Esophagus muscularis mucosa (tissue), 4 donors: ENCODE results near the gene ABTB2. TPM values are rescaled to one million over a fixed set of nuclear protein-coding genes. Genes with fewer than 3 reads are reported as not detected.

Source experiments
- DNase-seq: peaks from one replicate; pipeline ENCODE4 v3.0.0-alpha.2; 2017; ENCODE audit errors: extremely low spot score
- H3K27ac ChIP-seq, 4 donors: fragments of 200-600 bp; sonication (generic); replicated peaks in 1 of 4; 1 replicate in 3 of 4; 2 replicates in 1 of 4; pipeline ENCODE4 v1.5.1; 2016 to 2019; ENCODE audit warnings: mild to moderate bottlenecking in 1 of 4
- H3K27me3 ChIP-seq, 4 donors: fragments of 200-600 bp; sonication (generic); one replicate each; pipeline versions ENCODE4 v1.5.1 to v1.6.0; 2016 to 2019
- H3K36me3 ChIP-seq, 4 donors: fragments of 200-600 bp; sonication (generic); one replicate each; pipeline ENCODE4 v1.5.1; 2016 to 2019
- H3K4me1 ChIP-seq, 4 donors: fragments of 200-600 bp; sonication (generic); one replicate each; pipeline ENCODE4 v1.5.1; 2016 to 2019
- H3K4me3 ChIP-seq, 4 donors: fragments of 200-600 bp; sonication (generic); 1 replicate in 2 of 4; 2 replicates in 2 of 4; pipeline ENCODE4 v1.5.1; 2016 to 2019; ENCODE audit warnings: mild to moderate bottlenecking in 4 of 4, moderate library complexity in 1 of 4
- H3K9me3 ChIP-seq, 4 donors: fragments of 200-600 bp; sonication (generic); 1 replicate in 3 of 4; 2 replicates in 1 of 4; pipeline ENCODE4 v1.5.1; 2016 to 2019
- EP300 ChIP-seq: sonication (generic); formaldehyde crosslinking; IDR thresholded peaks from one replicate; pipeline ENCODE4 v1.6.1; 2017; ENCODE audit warnings: antibody characterized with exemption
- POLR2A ChIP-seq: fragments of 450-650 bp; IDR thresholded peaks from one replicate; pipeline ENCODE4 v1.6.1; 2017; ENCODE audit warnings: antibody characterized with exemption, moderate library complexity, mild to moderate bottlenecking, low read depth
- POLR2AphosphoS5 ChIP-seq, 2 donors: sonication (generic); formaldehyde crosslinking; IDR thresholded peaks; one replicate each; pipeline ENCODE4 v1.6.1; 2017; ENCODE audit warnings: antibody characterized with exemption in 2 of 2
- WGBS: methylation state at CpG from one replicate; pipeline ENCODE4 v1.1.5; 2018; 5-methylcytosine and 5-hydroxymethylcytosine counted together
- intact Hi-C: fragments of 100-400 bp; cut with DNase I; formaldehyde crosslinking; loops from one replicate; pipeline ENCODE4 v1.15.1; 2023
- total RNA-seq, 4 donors: library from RNA; depleted of rRNA; stranded (reverse); fragments of >200 nt; gene quantifications; one replicate each; pipeline versions ENCODE4 v1.1.0 to v1.2.1, GENCODE V29; 2016
- TF ChIP-seq, protein P1 (sequence below), 3 experiments: fragments of 200-600 bp in 2 of 3; fragments of 450-650 bp in 1 of 3; sonication (generic) in 2 of 3; IDR thresholded peaks; one replicate each; pipeline ENCODE4 v1.5.1; 2017 to 2019; ENCODE audit warnings: antibody characterized with exemption in 3 of 3, mild to moderate bottlenecking in 2 of 3, moderate library complexity in 1 of 3

ABTB2 gene
- total RNA-seq, 4 donors from 2014 or later: 5.0 to 8.0 (median 7.2) TPM

DNA sequence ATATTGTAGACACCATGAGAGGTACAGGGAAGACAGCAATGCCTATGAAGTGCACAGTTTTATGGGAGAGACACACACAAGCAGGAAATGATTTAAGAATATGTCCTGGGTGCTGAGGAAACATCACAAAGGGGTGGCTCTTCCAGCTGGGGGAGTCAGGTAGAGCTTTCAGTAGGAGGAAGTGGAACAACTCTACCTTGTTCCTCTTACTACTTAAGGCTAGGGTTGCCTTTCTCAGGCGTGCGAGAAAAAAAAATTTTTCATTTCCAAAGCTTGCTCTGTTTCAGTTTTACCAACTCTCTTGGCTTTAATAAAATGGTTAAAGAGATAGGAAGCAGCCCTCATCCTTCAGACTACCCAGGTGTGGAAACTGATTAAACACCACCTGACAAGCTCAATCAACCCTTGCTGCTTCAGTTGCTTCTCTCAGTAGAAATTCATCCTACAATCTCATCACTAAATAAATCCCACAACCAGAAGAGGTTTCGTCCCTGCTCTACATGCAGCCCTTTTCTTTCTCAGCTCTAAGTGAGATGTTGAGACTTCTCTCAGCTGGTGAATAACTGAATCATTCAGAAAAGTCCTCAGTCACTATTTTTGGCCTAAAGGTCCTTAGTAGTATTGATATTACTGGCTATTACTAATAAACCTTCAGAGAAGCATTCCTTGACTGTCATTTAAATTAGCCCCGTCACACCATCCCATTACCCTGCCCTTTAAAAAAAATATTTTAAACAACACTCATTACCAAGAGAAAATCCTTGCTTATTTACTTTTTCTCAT lies 5.9 kb downstream of the ABTB2 start:
- no peak for TF ChIP-seq EP300
- no peak for TF ChIP-seq POLR2AphosphoS5 (IDR thresholded peaks at IDR 0.05)
- TF ChIP-seq, protein P1, sequence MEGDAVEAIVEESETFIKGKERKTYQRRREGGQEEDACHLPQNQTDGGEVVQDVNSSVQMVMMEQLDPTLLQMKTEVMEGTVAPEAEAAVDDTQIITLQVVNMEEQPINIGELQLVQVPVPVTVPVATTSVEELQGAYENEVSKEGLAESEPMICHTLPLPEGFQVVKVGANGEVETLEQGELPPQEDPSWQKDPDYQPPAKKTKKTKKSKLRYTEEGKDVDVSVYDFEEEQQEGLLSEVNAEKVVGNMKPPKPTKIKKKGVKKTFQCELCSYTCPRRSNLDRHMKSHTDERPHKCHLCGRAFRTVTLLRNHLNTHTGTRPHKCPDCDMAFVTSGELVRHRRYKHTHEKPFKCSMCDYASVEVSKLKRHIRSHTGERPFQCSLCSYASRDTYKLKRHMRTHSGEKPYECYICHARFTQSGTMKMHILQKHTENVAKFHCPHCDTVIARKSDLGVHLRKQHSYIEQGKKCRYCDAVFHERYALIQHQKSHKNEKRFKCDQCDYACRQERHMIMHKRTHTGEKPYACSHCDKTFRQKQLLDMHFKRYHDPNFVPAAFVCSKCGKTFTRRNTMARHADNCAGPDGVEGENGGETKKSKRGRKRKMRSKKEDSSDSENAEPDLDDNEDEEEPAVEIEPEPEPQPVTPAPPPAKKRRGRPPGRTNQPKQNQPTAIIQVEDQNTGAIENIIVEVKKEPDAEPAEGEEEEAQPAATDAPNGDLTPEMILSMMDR (IDR thresholded peaks at IDR 0.05): no peak
- TF ChIP-seq POLR2A: no peak
- no peak overlapping the region for H3K27ac ChIP-seq
- H3K27me3 ChIP-seq: peaks cover 0 to 3% (median 0%) of the 10 kb centered on the region in 4 donors
- no peaks in the 10 kb centered on the region for H3K36me3 ChIP-seq
- no peak overlapping the region for H3K4me3 ChIP-seq
- DNase-seq: no peak
- 93% methylated on average over 4 of the region's 4 CpGs for WGBS
- intact Hi-C loops: no loop called here
- H3K9me3 ChIP-seq: no peaks in the 10 kb centered on the region
- H3K4me1 ChIP-seq: peaks cover 25 to 68% (median 59%) of the 10 kb centered on the region in 4 donors

DNA sequence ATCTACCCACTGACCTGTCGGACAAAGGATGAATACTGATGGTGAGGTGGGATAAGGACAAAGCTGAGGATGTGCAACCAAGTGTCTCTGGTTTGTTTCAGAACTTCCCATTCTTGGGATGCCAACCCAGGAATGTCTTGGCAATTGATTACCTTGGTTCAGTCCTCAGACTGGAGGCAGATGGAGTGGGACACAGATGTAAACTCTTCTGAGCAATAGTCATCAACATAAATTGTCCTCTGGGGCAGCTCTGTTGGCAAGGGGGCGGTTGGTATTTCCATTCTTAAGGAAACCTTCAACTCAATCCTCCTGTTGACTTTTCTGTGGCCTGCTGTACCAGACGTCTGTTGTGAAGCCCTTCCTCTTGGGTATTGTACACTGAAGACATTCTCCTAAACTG lies 6.8 kb downstream of the ABTB2 start:
- intact Hi-C loops: no loop called here
- Histone ChIP-seq H3K9me3 (no peaks in the 10 kb centered on the region), H3K36me3 (no peaks in the 10 kb centered on the region), H3K4me3 (no peak overlapping the region), H3K4me1 (peaks cover 25 to 68% (median 59%) of the 10 kb centered on the region in 4 donors), H3K27me3 (peaks cover 0 to 3% (median 0%) of the 10 kb centered on the region in 4 donors), H3K27ac (no peak overlapping the region)
- TF ChIP-seq, protein P1 (IDR thresholded peaks at IDR 0.05): no peak
- TF ChIP-seq POLR2AphosphoS5 (IDR thresholded peaks at IDR 0.05) (no peak), POLR2A (no peak), EP300 (no peak)
- 93% methylated on average over 3 of the region's 3 CpGs for WGBS
- DNase-seq: peak; percentile 53

DNA sequence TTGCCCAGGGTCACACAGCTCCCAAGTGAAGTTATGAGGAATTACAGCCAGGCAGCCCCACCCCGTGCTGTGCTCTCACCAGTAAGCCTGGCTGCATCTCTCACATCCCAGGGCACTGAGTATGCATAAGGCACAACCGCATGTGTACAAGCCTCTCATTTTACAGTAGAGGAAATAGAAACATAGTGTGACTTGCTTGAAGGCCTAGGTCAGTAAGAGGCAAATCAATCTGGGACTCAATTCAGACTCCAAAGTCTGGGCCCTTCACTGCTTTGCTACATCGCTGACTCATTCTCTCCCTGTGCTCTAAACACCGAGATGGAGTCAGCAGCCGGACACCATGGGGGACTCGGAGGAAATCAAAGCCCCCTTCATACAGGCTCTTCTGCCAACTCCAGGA lies 7.9 kb downstream of the ABTB2 start:
- H3K36me3 ChIP-seq: no peaks in the 10 kb centered on the region
- no peak for DNase-seq
- no peak overlapping the region for H3K27ac ChIP-seq
- H3K4me1 ChIP-seq: peaks cover 28 to 70% (median 59%) of the 10 kb centered on the region in 4 donors
- no peaks in the 10 kb centered on the region for H3K27me3 ChIP-seq
- 74% methylated on average over 6 of the region's 6 CpGs for WGBS
- intact Hi-C loops: loop anchor here (10.0 kb wide), 1 partner anchor 85 kb away; no protein-coding TSS in a partner anchor
- no peaks in the 10 kb centered on the region for H3K9me3 ChIP-seq
- TF ChIP-seq POLR2AphosphoS5 (IDR thresholded peaks at IDR 0.05) (no peak), EP300 (no peak), POLR2A (no peak)
- H3K4me3 ChIP-seq: no peak overlapping the region

DNA sequence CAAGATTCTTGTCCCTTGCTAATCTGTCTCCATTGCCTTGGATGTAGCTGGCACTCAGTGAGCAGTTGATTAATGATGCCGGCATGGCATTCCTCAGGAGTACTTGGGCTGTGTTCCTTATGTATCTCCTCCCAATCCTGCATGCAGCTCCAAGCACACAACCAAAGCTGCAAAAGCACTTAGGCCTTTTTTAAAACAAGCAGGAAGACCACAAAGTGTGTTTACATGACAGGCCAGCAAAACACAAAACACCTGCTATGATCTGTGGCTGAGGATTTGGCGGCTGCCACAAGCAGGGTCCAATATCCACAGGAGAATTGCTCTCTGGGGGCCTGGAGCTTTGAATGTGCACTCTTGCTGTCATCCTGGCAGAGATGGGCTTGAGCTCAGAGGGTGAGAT lies 8.9 kb downstream of the ABTB2 start:
- H3K4me3 ChIP-seq: no peak overlapping the region
- no peak for DNase-seq
- 67% methylated on average over 2 of the region's 2 CpGs for WGBS
- H3K4me1 ChIP-seq: peaks cover 36 to 71% (median 61%) of the 10 kb centered on the region in 4 donors
- H3K9me3 ChIP-seq: no peaks in the 10 kb centered on the region
- H3K27me3 ChIP-seq: no peaks in the 10 kb centered on the region
- intact Hi-C loops: loop anchor here (10.0 kb wide), 1 partner anchor 84 kb away; no protein-coding TSS in a partner anchor
- no peak overlapping the region for H3K27ac ChIP-seq
- H3K36me3 ChIP-seq: no peaks in the 10 kb centered on the region
- TF ChIP-seq, protein P1 (IDR thresholded peaks at IDR 0.05): no peak
- no peak for TF ChIP-seq EP300
- TF ChIP-seq POLR2A: no peak
- TF ChIP-seq POLR2AphosphoS5 (IDR thresholded peaks at IDR 0.05): no peak

DNA sequence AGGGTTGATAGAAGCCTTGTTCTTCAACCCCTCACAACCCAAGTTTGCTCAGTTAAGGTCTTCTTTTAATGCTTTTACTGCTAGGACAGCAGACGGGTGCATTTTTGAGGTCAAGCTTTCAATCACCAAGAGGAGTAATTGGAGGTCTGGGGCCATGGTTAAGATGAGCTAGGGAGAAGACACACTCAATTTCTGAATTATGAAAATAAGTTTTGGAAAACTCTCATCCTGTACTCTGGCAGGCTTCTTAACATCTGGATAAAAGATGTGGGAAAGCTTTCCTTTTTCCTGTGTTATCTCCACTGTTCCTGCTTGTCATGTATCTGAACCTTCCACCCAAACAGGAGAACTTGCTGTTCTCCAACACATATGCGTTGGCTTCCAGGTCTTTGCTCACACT lies 9.7 kb downstream of the ABTB2 start:
- Histone ChIP-seq H3K27me3 (no peaks in the 10 kb centered on the region), H3K27ac (no peak overlapping the region), H3K4me1 (peaks cover 40 to 79% (median 67%) of the 10 kb centered on the region in 4 donors), H3K9me3 (no peaks in the 10 kb centered on the region), H3K36me3 (no peaks in the 10 kb centered on the region), H3K4me3 (no peak overlapping the region)
- WGBS: 83% methylated on average over 2 of the region's 2 CpGs
- TF ChIP-seq POLR2A (no peak), EP300 (no peak), POLR2AphosphoS5 (IDR thresholded peaks at IDR 0.05) (no peak)
- TF ChIP-seq, protein P1 (IDR thresholded peaks at IDR 0.05): no peak
- intact Hi-C loops: loop anchor here (10.0 kb wide), 1 partner anchor 83 kb away; no protein-coding TSS in a partner anchor
- DNase-seq: no peak
